Duodenal mucosa (tissue), 2 donors: ENCODE results near the gene ABCF1.

ENCODE experiments used
- H3K27ac ChIP-seq: one replicate; pipeline ENCODE4 v1.7.0; 2013; ENCODE audit warnings: low read depth, low read length
- H3K27me3 ChIP-seq, 2 donors: one replicate each; pipeline ENCODE4 v1.7.0; 2013; ENCODE audit warnings: low read length in 2 of 2, control low read depth in 1 of 2; ENCODE audit not compliant: insufficient read depth in 2 of 2, control insufficient read depth in 1 of 2
- H3K36me3 ChIP-seq, 2 donors: one replicate each; pipeline ENCODE4 v1.7.0; 2013; ENCODE audit warnings: low read length in 2 of 2, control low read depth in 1 of 2; ENCODE audit not compliant: insufficient read depth in 2 of 2, control insufficient read depth in 1 of 2
- H3K4me1 ChIP-seq, 2 donors: one replicate each; pipeline ENCODE4 v1.7.0; 2013; ENCODE audit warnings: low read length in 2 of 2, control low read depth in 1 of 2; ENCODE audit not compliant: insufficient read depth in 2 of 2, control insufficient read depth in 1 of 2
- H3K4me3 ChIP-seq, 2 donors: one replicate each; pipeline ENCODE4 v1.7.0; 2013; ENCODE audit warnings: low read length in 2 of 2, low read depth in 1 of 2
- H3K9ac ChIP-seq, 2 donors: one replicate each; pipeline ENCODE4 v1.7.0; 2013; ENCODE audit warnings: low read length in 2 of 2, low read depth in 1 of 2
- H3K9me3 ChIP-seq, 2 donors: one replicate each; pipeline ENCODE4 v1.7.0; 2013; ENCODE audit warnings: low read length in 2 of 2, control low read depth in 1 of 2; ENCODE audit not compliant: control insufficient read depth in 1 of 2

Gene ABCF1

GRCh38 chr6:30618270-30618797, 47.1 kb downstream of the ABCF1 start:
- H3K27me3 ChIP-seq: no peaks in the 10 kb centered on the region
- peaks cover 23 to 45% of the 10 kb centered on the region in 2 donors for H3K36me3 ChIP-seq

GRCh38 chr6:30619561-30619960, 48.3 kb downstream of the ABCF1 start:
- H3K27ac ChIP-seq: no peak overlapping the region
- no peaks in the 10 kb centered on the region for H3K9me3 ChIP-seq
- peaks cover 11 to 14% of the 10 kb centered on the region in 2 donors for H3K4me1 ChIP-seq
- no peaks in the 10 kb centered on the region for H3K27me3 ChIP-seq
- H3K9ac ChIP-seq: peak overlapping the region in 1 of 2 donors; percentile 100
- no peak overlapping the region for H3K4me3 ChIP-seq
- peaks cover 24 to 54% of the 10 kb centered on the region in 2 donors for H3K36me3 ChIP-seq

More at GRCh38 chr6:30618270-30618797, 47.1 kb downstream of the ABCF1 start:
- H3K9me3 ChIP-seq: no peaks in the 10 kb centered on the region
- H3K27ac ChIP-seq: peak overlapping the region; percentile 45
- peak overlapping the region; percentile 89 to 100 for H3K9ac ChIP-seq
- H3K4me3 ChIP-seq: peak overlapping the region; percentile 71 to 98
- peaks cover 23 to 26% of the 10 kb centered on the region in 2 donors for H3K4me1 ChIP-seq

DNA sequence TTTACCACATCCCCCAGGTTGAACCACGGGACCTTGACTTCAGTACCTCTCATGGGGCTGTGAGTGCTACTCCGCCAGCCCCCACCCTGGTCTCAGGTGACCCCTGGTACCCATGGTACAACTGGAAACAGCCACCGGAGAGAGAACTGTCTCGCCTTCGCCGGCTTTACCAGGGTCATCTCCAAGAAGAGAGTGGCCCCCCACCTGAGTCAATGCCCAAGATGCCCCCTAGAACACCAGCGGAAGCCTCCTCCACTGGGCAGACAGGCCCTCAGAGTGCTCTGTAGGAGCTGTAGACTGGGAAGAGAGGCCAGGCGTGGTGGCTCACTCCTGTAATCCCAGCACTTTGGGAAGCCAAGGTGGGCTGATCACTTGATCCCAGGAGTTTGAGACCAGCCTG, 54.3 kb downstream of the ABCF1 start:
- Histone ChIP-seq H3K4me3 (no peak overlapping the region), H3K9ac (no peak overlapping the region), H3K4me1 (peaks cover 16 to 19% of the 10 kb centered on the region in 2 donors), H3K9me3 (no peaks in the 10 kb centered on the region), H3K27me3 (no peaks in the 10 kb centered on the region), H3K27ac (no peak overlapping the region), H3K36me3 (peaks cover 18 to 59% of the 10 kb centered on the region in 2 donors)

- H3K27me3 ChIP-seq: no peaks in the 10 kb centered on the region
- H3K4me1 ChIP-seq: peaks cover 16 to 19% of the 10 kb centered on the region in 2 donors
- peak within 1 kb of the TSS; percentile 90 to 96 for H3K9ac ChIP-seq
- H3K9me3 ChIP-seq: no peaks in the 10 kb centered on the region
- peak within 1 kb of the TSS; percentile 90 to 91 for H3K4me3 ChIP-seq
- peak within 1 kb of the TSS; percentile 91 for H3K27ac ChIP-seq
- H3K36me3 ChIP-seq: peaks cover 18 to 50% of the 10 kb centered on the region in 2 donors
These were observed 55.5 kb downstream of the ABCF1 start, which contains the start of gene ATAT1 for GRCh38 chr6:30626484-30627366. ATAT1 (plus strand) TSS chr6:30626874.

DNA sequence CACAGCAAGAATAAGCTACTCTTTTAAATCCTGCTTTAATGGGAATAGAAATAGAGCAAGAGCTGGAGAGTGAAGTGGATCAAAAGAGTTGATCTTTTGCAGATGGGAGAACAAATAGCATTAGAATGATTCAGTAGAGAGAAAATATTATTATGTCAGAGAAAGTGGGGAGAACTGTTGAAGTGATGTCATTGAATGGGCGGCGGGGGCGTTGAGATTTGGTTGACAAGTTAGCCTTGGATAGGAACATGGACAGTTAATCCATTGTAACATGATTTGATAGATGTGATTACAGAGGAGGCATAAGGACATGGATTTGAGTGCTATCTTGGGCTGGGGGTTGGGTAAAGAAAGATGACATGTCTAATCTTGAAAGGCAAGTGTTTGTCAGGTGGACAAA, 64.6 kb downstream of the ABCF1 start:
- Histone ChIP-seq H3K9me3 (no peaks in the 10 kb centered on the region), H3K27me3 (no peaks in the 10 kb centered on the region), H3K4me1 (no peaks in the 10 kb centered on the region), H3K4me3 (no peak overlapping the region), H3K27ac (no peak overlapping the region), H3K9ac (no peak overlapping the region), H3K36me3 (peaks cover 7 to 26% of the 10 kb centered on the region in 2 donors)

DNA sequence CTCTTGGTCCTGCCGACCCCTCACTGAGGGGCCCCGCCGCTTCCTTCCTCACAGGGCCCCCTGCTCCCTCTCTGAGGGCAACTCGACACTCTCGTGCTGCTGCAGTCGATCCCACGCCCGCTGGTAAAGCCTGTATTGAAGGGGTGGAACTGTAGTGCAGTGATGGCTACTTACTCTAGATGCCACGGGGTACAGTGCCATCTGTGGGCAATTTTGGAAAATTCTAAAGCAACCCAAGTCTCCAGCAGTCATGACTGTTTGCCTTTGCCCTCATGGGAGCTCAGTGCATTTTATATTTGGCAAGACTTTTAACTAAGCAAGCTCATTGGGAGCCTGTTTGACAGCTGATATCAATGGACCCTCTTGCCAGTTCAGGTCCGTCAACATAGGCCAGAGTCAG, 69.2 kb downstream of the ABCF1 start:
- no peak overlapping the region for H3K27ac ChIP-seq
- H3K9ac ChIP-seq: no peak overlapping the region
- no peak overlapping the region for H3K4me3 ChIP-seq
- no peaks in the 10 kb centered on the region for H3K27me3 ChIP-seq
- H3K36me3 ChIP-seq: peaks cover 12 to 46% of the 10 kb centered on the region in 2 donors
- peaks cover 2 to 14% of the 10 kb centered on the region in 2 donors for H3K4me1 ChIP-seq
- H3K9me3 ChIP-seq: no peaks in the 10 kb centered on the region

GRCh38 chr6:30641048-30641447, 69.8 kb downstream of the ABCF1 start:
- peaks cover 12 to 45% of the 10 kb centered on the region in 2 donors for H3K36me3 ChIP-seq

More at GRCh38 chr6:30641048-30641447, 69.8 kb downstream of the ABCF1 start:
- Histone ChIP-seq H3K9me3 (no peaks in the 10 kb centered on the region), H3K4me3 (no peak overlapping the region), H3K9ac (no peak overlapping the region), H3K4me1 (peaks cover 6 to 19% of the 10 kb centered on the region in 2 donors), H3K27ac (no peak overlapping the region), H3K27me3 (no peaks in the 10 kb centered on the region)
